Breast epithelium (tissue), 3 donors: Measurements from ENCODE around the gene SYT13.

Experiments
- CTCF ChIP-seq, 3 donors: fragments of 450-650 bp; IDR thresholded peaks; one replicate each; pipeline ENCODE4 v1.5.1; 2016 to 2017; ENCODE audit warnings: antibody characterized with exemption in 3 of 3, mild to moderate bottlenecking in 3 of 3, moderate library complexity in 3 of 3
- POLR2A ChIP-seq: fragments of 450-650 bp; IDR thresholded peaks from one replicate; pipeline ENCODE4 v1.6.1; 2016; ENCODE audit warnings: antibody characterized with exemption, mild to moderate bottlenecking, moderate library complexity
- POLR2AphosphoS5 ChIP-seq, 3 donors: sonication (generic); formaldehyde crosslinking; IDR thresholded peaks; one replicate each; pipeline ENCODE4 v1.6.1; 2017; ENCODE audit warnings: antibody characterized with exemption in 3 of 3

GRCh38 chr11:45334836-45335235, 48.7 kb upstream of the SYT13 start:
- TF ChIP-seq CTCF (IDR thresholded peaks at IDR 0.05) (no peak), POLR2A (no peak), POLR2AphosphoS5 (IDR thresholded peaks at IDR 0.05) (no peak)
